Activated naive CD4-positive, alpha-beta T cell treated with anti-CD3 and anti-CD28 coated beads for 36 hours (primary cell): ENCODE measurements around the gene TXNDC15. TPM values are rescaled to one million over a fixed set of nuclear protein-coding genes. Genes with fewer than 3 reads are reported as not detected.
"Not testable (repeated sequence)": the region's sequence is repeated elsewhere in the genome, so short reads cannot be mapped to it uniquely, and the experiment has no call there.

Source experiments
- CTCF ChIA-PET: fragments of 350-600 bp; sonication (Branson Sonifier 250); formaldehyde crosslinking; loops from one replicate; lab custom pipeline; 2021; ENCODE audit warnings: antibody characterized with exemption; lab: Charles Lee
- DNase-seq: peaks from one replicate; pipeline ENCODE4 v3.0.0-alpha.2; 2020
- H3K27ac Mint-ChIP-seq: one replicate; pipeline ENCODE4 v1.8.0; 2021; ENCODE audit warnings: mild to moderate bottlenecking, mixed read lengths
- H3K27me3 Mint-ChIP-seq: one replicate; pipeline ENCODE4 v1.8.0; 2021; ENCODE audit warnings: low read depth, mixed read lengths
- H3K36me3 Mint-ChIP-seq: one replicate; pipeline ENCODE4 v1.8.0; 2021; ENCODE audit warnings: low read depth, mixed read lengths
- H3K4me1 Mint-ChIP-seq: one replicate; pipeline ENCODE4 v1.8.0; 2021; ENCODE audit warnings: low read depth, mixed read lengths
- H3K4me3 Mint-ChIP-seq: one replicate; pipeline ENCODE4 v1.8.0; 2021; ENCODE audit warnings: mild to moderate bottlenecking, moderate library complexity, mixed read lengths
- H3K9me3 Mint-ChIP-seq: one replicate; pipeline ENCODE4 v1.8.0; 2021; ENCODE audit warnings: mixed read lengths
- intact Hi-C: fragments of 100-400 bp; cut with micrococcal nuclease; formaldehyde crosslinking; loops from one replicate; pipeline ENCODE4 v1.15.1; 2023
- total RNA-seq, 2 experiments: library from RNA; stranded (reverse); gene quantifications; one replicate each; pipeline ENCODE4 v1.2.3, GENCODE V29; 2021

Gene TXNDC15
- total RNA-seq, 2 experiments from 2014 or later = 19.8 to 20.9 TPM

DNA sequence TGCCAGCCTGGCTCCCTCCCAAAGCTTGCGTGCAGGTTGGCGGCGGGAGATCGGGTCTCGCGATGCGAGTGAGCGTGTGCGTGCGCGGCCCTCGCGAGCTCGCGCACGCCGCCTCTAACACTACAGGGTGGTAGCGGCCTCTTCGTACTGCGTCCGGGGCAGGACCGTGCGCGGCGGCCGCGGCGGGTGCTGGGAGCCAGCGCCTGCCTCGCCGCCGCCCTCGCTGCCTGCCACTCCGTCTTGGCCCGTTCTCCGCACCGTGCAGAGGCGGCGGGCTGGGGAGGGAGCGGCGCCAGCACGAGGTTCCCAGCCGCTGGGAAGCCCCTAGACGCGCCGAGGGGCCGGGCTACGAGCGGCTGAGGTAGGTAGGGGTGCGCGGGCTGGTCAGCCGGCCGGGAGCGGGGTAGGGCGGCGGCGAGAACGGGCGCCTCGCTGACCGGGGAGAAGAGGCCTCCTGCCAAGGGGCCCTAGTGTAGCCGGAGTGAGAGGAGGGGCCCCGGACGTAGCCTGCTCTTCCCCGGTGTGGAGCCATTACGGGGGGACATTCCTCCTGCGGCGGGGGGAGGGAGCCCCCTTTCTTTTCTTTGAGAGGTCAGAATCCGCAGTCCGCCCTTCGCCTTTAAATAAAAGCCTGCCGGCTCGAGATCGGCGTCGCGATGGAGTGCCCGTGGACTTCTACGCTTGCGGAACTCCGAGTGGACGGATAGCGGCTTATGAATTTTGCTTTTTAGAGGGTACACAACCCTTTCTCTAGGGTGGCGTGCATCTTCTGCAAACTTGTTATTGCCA, 28.1 kb upstream of the TXNDC15 start, which contains the start of gene C5orf24:
TSS of gene C5orf24 (plus strand) at position 117 of the 789 bp plus-strand sequence. CDS start 8,933 bp downstream, outside the sequence.
- Mint-ChIP-seq H3K36me3 (peaks cover 21% of the 10 kb centered on the region), H3K4me3 (peak within 1 kb of the TSS; percentile 88), H3K9me3 (no peaks in the 10 kb centered on the region), H3K4me1 (peaks cover 32% of the 10 kb centered on the region), H3K27ac (peak within 1 kb of the TSS; percentile 97), H3K27me3 (no peaks in the 10 kb centered on the region)
- CTCF ChIA-PET = interaction anchor here (0.6 to 2.2 kb wide), 4 partner anchors 14 to 111 kb away, joined by 3 to 13 read pairs (median 3); partner anchors contain the start of gene PCBD2
- peak; percentile 96 for DNase-seq
- intact Hi-C loops = loop anchor here (1.0 to 10.0 kb wide), 10 partner anchors 28 to 620 kb away; partner anchors contain the start of genes CAMLG, DDX46, PCBD2 and PPP2CA

DNA sequence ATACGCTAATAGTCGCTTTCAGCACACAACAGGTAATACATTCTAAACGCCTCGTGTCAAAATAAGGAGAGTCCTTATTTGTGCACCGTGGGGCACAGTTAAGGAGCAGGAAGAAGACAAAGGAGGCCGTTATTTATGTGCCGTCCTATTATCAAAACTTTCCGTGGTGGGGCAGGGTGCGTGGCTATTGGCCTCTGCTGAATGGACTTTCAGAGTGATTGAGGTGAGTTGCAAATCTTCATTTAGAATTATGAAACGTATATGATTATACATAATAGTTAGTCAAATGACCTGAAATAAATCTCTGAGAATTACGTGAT, 27.6 kb upstream of the TXNDC15 start:
- H3K27me3 Mint-ChIP-seq = no peaks in the 10 kb centered on the region
- peak overlapping the region; percentile 97 for H3K27ac Mint-ChIP-seq
- intact Hi-C loops = loop anchor here (1.0 to 10.0 kb wide), 5 partner anchors 34 to 472 kb away; partner anchors contain the start of genes SEC24A and UBE2B
- peak; percentile 44 for DNase-seq
- H3K4me3 Mint-ChIP-seq = peak overlapping the region; percentile 88
- H3K9me3 Mint-ChIP-seq = no peaks in the 10 kb centered on the region
- peaks cover 24% of the 10 kb centered on the region for H3K36me3 Mint-ChIP-seq
- peaks cover 38% of the 10 kb centered on the region for H3K4me1 Mint-ChIP-seq
- CTCF ChIA-PET = interaction anchor here (0.6 to 1.0 kb wide), 4 partner anchors 9 to 89 kb away, joined by 3 to 7 read pairs (median 4); partner anchors contain the start of gene PCBD2

DNA sequence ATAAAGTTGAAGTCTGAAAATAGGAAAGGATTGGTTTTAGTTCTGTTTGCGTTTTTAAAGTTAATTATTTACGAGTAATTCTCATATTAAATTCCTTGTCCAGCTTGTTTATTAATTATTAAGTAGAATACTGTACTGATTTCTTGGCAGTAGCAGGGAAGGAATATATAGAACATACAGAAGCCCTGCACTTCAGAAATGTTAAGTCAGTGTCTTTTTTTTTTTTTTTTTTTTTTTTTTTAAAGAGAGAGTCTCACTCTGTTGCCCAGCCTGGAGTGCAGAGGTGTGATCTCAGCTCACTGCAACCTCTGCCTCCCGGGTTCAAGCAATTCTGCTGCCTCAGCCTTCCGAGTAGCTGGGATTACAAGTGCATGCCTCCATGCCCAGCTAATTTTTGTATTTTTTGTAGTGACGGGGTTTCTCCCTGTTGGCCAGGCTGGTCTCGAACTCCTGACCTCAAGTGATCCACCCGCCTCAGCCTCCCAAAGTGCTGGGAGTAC, 24.7 kb upstream of the TXNDC15 start:
- not testable (repeated sequence) for H3K27me3 Mint-ChIP-seq, H3K4me3 Mint-ChIP-seq, H3K27ac Mint-ChIP-seq, H3K9me3 Mint-ChIP-seq, DNase-seq
- Mint-ChIP-seq H3K4me1 (peaks cover 44% of the 10 kb centered on the region), H3K36me3 (peaks cover 30% of the 10 kb centered on the region)
- CTCF ChIA-PET = interaction anchor here (0.7 to 1.9 kb wide), 4 partner anchors 8 to 56 kb away, joined by 3 to 9 read pairs (median 4); partner anchors contain the start of gene PCBD2
- intact Hi-C loops = loop anchor here (5.0 to 10.0 kb wide), 3 partner anchors 242 to 475 kb away; partner anchors contain the start of gene UBE2B

DNA sequence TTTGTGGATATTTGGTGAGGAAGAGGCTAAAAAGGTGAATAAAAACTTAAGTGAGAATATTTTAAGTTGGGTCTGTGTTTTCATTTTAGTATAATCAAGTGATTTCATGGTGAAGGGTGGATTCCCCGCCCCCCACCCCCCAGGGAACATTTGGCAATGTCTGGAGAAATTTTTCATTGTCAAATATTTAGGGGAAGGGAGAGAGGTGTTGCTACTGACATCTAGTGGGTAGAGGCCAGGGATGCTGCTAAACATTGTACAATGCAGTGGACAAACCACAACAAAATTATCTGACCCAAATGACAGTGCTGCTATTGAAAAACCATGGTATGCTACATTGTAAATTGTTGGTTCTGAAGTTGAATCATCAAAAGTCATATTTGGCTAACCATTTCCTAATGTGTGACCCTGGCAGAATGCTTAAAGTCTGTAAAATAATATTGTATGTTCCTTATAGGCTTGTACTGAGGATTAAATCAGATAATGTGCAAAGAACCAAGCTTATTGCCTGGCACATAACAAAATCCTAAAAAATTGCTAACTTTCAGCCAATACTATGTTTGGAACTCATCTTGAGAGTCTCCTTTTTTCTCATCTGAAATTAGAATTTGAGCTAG, 22.8 kb upstream of the TXNDC15 start:
- Mint-ChIP-seq H3K4me3 (no peak overlapping the region), H3K9me3 (no peaks in the 10 kb centered on the region)
- CTCF ChIA-PET = interaction anchor here (0.7 to 1.4 kb wide), 4 partner anchors 10 to 53 kb away, joined by 3 to 4 read pairs (median 4); no protein-coding TSS in a partner anchor

DNA sequence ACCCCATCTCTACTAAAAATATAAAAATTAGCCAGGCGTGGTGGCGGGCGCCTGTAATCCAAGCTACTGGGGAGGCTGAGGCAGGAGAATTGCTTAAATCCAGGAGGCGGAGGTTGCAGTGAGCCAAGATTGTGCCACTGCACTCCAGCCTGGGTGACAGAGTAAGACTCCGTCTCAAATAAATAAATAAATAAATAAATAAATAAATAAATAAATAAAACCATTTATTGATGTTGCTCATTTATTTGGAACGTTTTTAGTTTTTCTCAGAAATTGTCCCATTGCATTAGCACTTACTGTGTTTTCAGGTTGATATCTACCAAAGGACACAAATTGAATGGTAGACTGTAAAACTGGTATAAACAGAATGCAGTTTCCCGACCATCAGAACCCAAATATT, 17.7 kb upstream of the TXNDC15 start:
- Mint-ChIP-seq H3K36me3 (peaks cover 20% of the 10 kb centered on the region), H3K4me1 (peaks cover 10% of the 10 kb centered on the region)
- H3K9me3 Mint-ChIP-seq, CTCF ChIA-PET, H3K27me3 Mint-ChIP-seq, DNase-seq, H3K4me3 Mint-ChIP-seq, intact Hi-C loops, H3K27ac Mint-ChIP-seq: not testable (repeated sequence)

More for the DNA sequence above, 22.8 kb upstream of the TXNDC15 start:
- no peak for DNase-seq
- no peak overlapping the region for H3K27ac Mint-ChIP-seq
- intact Hi-C loops = no loop called here
- no peaks in the 10 kb centered on the region for H3K27me3 Mint-ChIP-seq
- peaks cover 26% of the 10 kb centered on the region for H3K36me3 Mint-ChIP-seq
- peaks cover 38% of the 10 kb centered on the region for H3K4me1 Mint-ChIP-seq

DNA sequence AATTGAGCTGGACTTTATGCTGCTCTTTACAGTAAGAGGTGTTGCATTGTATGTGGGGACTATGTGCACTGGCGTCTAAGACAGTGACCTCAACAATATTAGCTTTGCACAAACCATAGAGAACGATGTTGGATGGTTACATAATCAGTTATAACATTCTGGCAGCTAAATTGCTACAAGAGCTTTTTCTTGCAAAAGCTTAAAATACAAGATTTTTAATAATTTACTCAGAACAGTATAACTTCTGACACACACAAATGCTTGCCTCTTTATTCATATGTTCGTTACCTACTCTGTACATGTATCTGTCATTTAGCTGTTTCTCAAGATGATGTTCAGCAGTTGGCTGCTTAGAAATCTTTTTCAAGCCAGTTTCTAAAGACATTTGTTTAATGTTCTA, 16.8 kb upstream of the TXNDC15 start:
- intact Hi-C loops = no loop called here

DNA sequence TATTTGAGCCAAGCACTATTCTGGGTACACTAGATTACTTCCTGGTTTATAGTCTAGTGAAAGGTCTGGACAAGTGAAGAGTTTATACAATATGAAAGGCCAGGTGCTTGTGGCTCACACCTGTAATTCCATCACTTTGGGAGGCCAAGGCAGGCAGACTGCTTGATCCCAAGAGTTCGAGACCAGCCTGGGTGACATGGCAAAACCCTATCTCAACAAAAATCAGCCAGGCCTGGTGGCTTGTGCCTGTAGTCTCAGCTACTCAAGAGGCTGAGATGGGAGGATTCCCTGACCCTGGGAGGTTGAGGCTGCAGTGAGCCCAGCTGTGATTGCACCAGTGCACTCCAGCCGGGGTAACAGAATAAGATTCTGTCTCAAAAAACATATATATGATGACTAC, 9.5 kb upstream of the TXNDC15 start:
- no peaks in the 10 kb centered on the region for H3K4me1 Mint-ChIP-seq
- no peak for DNase-seq
- H3K36me3 Mint-ChIP-seq = peaks cover 1% of the 10 kb centered on the region
- CTCF ChIA-PET = interaction anchor here (1.1 to 2.3 kb wide), 2 partner anchors 10 to 40 kb away, joined by 3 to 6 read pairs; partner anchors contain the start of gene PCBD2
- no peak overlapping the region for H3K4me3 Mint-ChIP-seq
- no peaks in the 10 kb centered on the region for H3K27me3 Mint-ChIP-seq
- intact Hi-C loops = no loop called here
- no peaks in the 10 kb centered on the region for H3K9me3 Mint-ChIP-seq
- H3K27ac Mint-ChIP-seq = no peak overlapping the region

More for the DNA sequence above, 16.8 kb upstream of the TXNDC15 start:
- H3K4me1 Mint-ChIP-seq = peaks cover 5% of the 10 kb centered on the region
- no peaks in the 10 kb centered on the region for H3K9me3 Mint-ChIP-seq
- no peak overlapping the region for H3K4me3 Mint-ChIP-seq
- no peak overlapping the region for H3K27ac Mint-ChIP-seq
- CTCF ChIA-PET = interaction anchor here (0.6 to 1.0 kb wide), 2 partner anchors 8 to 23 kb away, joined by 4 read pairs; no protein-coding TSS in a partner anchor
- H3K27me3 Mint-ChIP-seq = no peaks in the 10 kb centered on the region
- peaks cover 17% of the 10 kb centered on the region for H3K36me3 Mint-ChIP-seq
- no peak for DNase-seq

DNA sequence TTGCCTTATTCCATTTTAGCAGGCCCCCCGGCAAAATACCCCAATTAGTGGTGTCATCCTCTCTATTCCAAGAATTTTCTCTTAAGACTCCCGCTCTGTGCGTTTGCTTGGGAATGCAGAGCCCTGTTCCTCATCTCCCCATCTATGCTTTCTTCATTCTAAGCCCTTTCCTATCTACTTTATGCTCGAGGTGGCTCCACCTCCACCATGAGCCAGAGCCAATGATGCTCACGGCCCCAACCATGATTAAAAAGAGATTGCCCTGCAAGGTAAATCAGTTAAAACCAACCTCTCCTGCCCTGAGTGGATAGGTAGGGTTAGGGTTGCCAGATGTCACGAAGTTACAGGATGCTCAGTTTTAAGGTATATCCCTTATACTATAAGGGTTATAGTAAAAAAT, 677 bp upstream of the TXNDC15 start:
- Mint-ChIP-seq H3K36me3 (peaks cover 3% of the 10 kb centered on the region), H3K4me3 (peak overlapping the region; percentile 13), H3K27ac (peak overlapping the region; percentile 92), H3K27me3 (no peaks in the 10 kb centered on the region), H3K4me1 (peaks cover 27% of the 10 kb centered on the region), H3K9me3 (no peaks in the 10 kb centered on the region)
- CTCF ChIA-PET = interaction anchor here (0.7 to 3.2 kb wide), 5 partner anchors 19 to 31 kb away, joined by 3 to 16 read pairs (median 4); partner anchors contain the start of gene PCBD2
- peak; percentile 50 for DNase-seq
- intact Hi-C loops = loop anchor here (1.0 kb wide), 1 partner anchor 135 kb away; the partner anchor contains the start of gene CAMLG

DNA sequence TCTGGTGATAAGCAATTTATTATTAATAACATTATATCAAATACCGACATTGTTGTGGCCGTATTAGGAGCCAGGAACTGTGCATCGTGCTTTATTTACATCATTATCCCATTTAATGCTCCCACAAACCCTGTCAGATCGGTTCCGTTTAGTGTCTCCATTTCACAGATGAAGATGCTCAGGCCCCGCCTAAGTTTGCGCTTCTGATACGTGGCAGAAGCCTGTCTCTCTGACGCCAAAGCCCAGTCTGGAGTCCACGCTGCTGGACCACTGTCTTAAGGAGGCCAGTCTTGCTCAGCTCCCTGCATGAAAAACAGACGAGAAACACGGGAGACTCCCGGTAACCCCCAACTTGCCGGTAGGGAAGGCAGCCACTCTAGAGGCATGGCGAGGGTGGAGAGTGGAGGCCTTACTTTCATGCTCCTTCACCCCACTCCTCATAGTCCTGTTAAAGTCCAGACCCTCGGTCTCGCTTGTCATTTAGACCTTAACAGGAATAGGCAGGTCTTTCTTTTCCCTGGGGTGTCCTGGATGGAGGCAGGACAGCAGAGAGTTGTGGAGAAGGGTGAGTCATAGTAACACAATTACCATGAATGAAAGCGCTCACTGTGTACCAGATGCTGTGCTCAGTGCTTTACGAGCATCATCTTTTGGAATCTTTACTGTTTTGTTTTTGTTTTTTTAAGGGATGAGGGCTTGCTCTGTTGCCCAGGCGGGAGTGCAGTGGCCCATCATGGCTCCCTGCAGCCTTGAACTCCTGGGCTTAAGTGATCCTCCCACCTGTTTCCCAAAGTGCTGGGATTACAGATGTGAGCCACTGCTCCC, 872 bp downstream of the TXNDC15 start:
- H3K27me3 Mint-ChIP-seq = no peaks in the 10 kb centered on the region
- H3K4me3 Mint-ChIP-seq = peak overlapping the region; percentile 89
- CTCF ChIA-PET = interaction anchor here (1.1 to 3.2 kb wide), 2 partner anchors 11 to 29 kb away, joined by 3 to 16 read pairs; partner anchors contain the start of gene PCBD2
- intact Hi-C loops = loop anchor here (1.0 to 2.0 kb wide), 7 partner anchors 29 to 648 kb away; partner anchors contain the start of genes C5orf24, DDX46, PPP2CA and SEC24A
- no peaks in the 10 kb centered on the region for H3K9me3 Mint-ChIP-seq
- H3K27ac Mint-ChIP-seq = peak overlapping the region; percentile 92
- peaks cover 3% of the 10 kb centered on the region for H3K36me3 Mint-ChIP-seq
- peaks cover 36% of the 10 kb centered on the region for H3K4me1 Mint-ChIP-seq
- peak; percentile 57 for DNase-seq

DNA sequence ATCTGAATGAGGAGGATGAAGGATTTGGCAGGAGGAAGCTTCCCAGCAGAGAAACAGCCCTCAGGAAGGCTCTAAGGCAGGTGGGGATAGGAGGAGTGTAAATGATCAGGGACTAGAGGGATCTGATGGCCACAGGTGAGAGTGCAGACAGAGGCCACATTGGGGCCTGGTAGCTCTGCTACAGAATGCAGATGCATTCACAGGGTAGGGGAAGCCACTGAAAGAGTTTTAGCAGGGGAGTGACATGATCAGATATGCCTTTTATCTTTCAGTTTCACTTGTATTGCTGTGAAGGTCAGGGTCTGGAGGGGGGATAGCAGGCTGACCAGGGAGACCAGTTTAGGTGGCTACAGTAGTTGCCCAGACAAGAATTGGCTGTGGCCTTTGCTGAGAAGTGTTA, 3.0 kb downstream of the TXNDC15 start:
- DNase-seq = no peak
- Mint-ChIP-seq H3K27me3 (no peaks in the 10 kb centered on the region), H3K27ac (peak overlapping the region; percentile 2), H3K36me3 (peaks cover 3% of the 10 kb centered on the region), H3K9me3 (no peaks in the 10 kb centered on the region), H3K4me3 (no peak overlapping the region), H3K4me1 (peaks cover 41% of the 10 kb centered on the region)
- intact Hi-C loops = no loop called here
- CTCF ChIA-PET = no interaction called here

DNA sequence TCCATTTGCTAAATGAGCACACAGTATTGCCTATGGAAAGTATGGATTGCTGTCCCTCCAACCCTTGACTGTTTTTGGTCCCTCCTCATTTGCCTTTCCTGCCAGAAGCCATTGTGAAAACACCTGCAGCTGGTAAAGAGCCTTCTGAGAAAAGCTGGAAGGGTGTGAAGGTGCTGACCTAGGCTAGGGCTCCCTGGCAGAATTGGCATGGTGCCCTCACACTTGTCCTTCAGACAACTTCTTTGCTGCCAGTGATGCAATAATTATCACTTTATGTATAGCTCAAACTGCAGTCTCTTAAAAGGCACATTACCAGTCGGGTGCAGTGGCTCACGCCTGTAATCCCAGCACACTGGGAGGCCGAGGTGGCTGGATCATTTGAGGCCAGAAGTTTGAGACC, 4.2 kb downstream of the TXNDC15 start:
- H3K4me3 Mint-ChIP-seq = no peak overlapping the region
- CTCF ChIA-PET = interaction anchor here (0.7 kb wide), 1 partner anchor 32 kb away, joined by 3 read pairs; no protein-coding TSS in a partner anchor
- H3K27me3 Mint-ChIP-seq = no peaks in the 10 kb centered on the region
- H3K36me3 Mint-ChIP-seq = peaks cover 3% of the 10 kb centered on the region
- H3K9me3 Mint-ChIP-seq = no peaks in the 10 kb centered on the region
- no peak for DNase-seq
- intact Hi-C loops = no loop called here
- H3K4me1 Mint-ChIP-seq = peaks cover 40% of the 10 kb centered on the region
- no peak overlapping the region for H3K27ac Mint-ChIP-seq
